ENCODE measurements around the gene POFUT2. TPM values are rescaled to one million over a fixed set of nuclear protein-coding genes. Genes with fewer than 3 reads are reported as not detected.

Gene POFUT2
- total and polyA plus RNA-seq, 2 donors from 2014 or later: 18.3 to 30.2 TPM

- intact Hi-C loops (cut with DNase I): no loop called here
- DNase-seq (peak; percentile 81 to 93 (median 88)), FAIRE-seq (no peak)
- no peaks in the 10 kb centered on the region for H3K36me3 ChIP-seq (ENCODE audit: control insufficient read depth in 2 of 3, insufficient read depth in 3 of 3, low read length in 3 of 3)
- H3K27me3 ChIP-seq (ENCODE audit: control insufficient read depth, insufficient read depth, low read length): no peaks in the 10 kb centered on the region
- peaks cover 5 to 16% (median 6%) of the 10 kb centered on the region in 3 donors for H3K4me1 ChIP-seq (ENCODE audit: control insufficient read depth in 2 of 3, insufficient read depth in 2 of 3, low read depth in 1 of 3, low read length in 3 of 3)
- H3K9ac ChIP-seq (ENCODE audit: low read length in 3 of 3): no peak overlapping the region
- H3K27ac ChIP-seq (ENCODE audit: low read depth in 2 of 2, low read length in 2 of 2): peak overlapping the region; percentile 80 to 83
- H3K9me3 ChIP-seq (ENCODE audit: control insufficient read depth in 2 of 3, insufficient read depth in 1 of 3, low read length in 3 of 3): no peaks in the 10 kb centered on the region
- no peak overlapping the region for H3K4me3 ChIP-seq (ENCODE audit: low read length in 3 of 3)
- TF ChIP-seq CTCF (IDR thresholded peaks at IDR 0.05; ENCODE audit: borderline replicate concordance, extremely low read depth, insufficient read depth): no peak
These were observed 42.5 kb upstream of the POFUT2 start for GRCh38 chr21:45330075-45330781.

- H3K9me3 ChIP-seq (ENCODE audit: control insufficient read depth in 2 of 3, insufficient read depth in 1 of 3, low read length in 3 of 3): no peaks in the 10 kb centered on the region
- no peak for FAIRE-seq
- H3K9ac ChIP-seq (ENCODE audit: low read length in 3 of 3): peak overlapping the region in 1 of 3 donors; percentile 47
- H3K4me1 ChIP-seq (ENCODE audit: control insufficient read depth in 2 of 3, insufficient read depth in 2 of 3, low read depth in 1 of 3, low read length in 3 of 3): peaks cover 5 to 20% (median 6%) of the 10 kb centered on the region in 3 donors
- DNase-seq: peak in 4 of 5 donors; percentile 66 to 93 (median 73)
- no peak for TF ChIP-seq CTCF (IDR thresholded peaks at IDR 0.05; ENCODE audit: borderline replicate concordance, extremely low read depth, insufficient read depth)
- H3K4me3 ChIP-seq (ENCODE audit: low read length in 3 of 3): peak overlapping the region in 1 of 3 donors; percentile 30
- no peaks in the 10 kb centered on the region for H3K36me3 ChIP-seq (ENCODE audit: control insufficient read depth in 2 of 3, insufficient read depth in 3 of 3, low read length in 3 of 3)
- H3K27me3 ChIP-seq (ENCODE audit: control insufficient read depth, insufficient read depth, low read length): no peaks in the 10 kb centered on the region
- intact Hi-C loops (cut with DNase I): no loop called here
- peak overlapping the region; percentile 80 to 83 for H3K27ac ChIP-seq (ENCODE audit: low read depth in 2 of 2, low read length in 2 of 2)
These were observed 41.8 kb upstream of the POFUT2 start for GRCh38 chr21:45329261-45330074.

GRCh38 chr21:45328198-45329091 lies 40.8 kb upstream of the POFUT2 start:
- peak overlapping the region in 1 of 3 donors; percentile 30 for H3K4me3 ChIP-seq (ENCODE audit: low read length in 3 of 3)
- no peak for TF ChIP-seq CTCF (IDR thresholded peaks at IDR 0.05; ENCODE audit: borderline replicate concordance, extremely low read depth, insufficient read depth)
- intact Hi-C loops (cut with DNase I): no loop called here
- H3K4me1 ChIP-seq (ENCODE audit: control insufficient read depth in 2 of 3, insufficient read depth in 2 of 3, low read depth in 1 of 3, low read length in 3 of 3): peaks cover 5 to 24% (median 6%) of the 10 kb centered on the region in 3 donors
- H3K27me3 ChIP-seq (ENCODE audit: control insufficient read depth, insufficient read depth, low read length): no peaks in the 10 kb centered on the region
- no peaks in the 10 kb centered on the region for H3K36me3 ChIP-seq (ENCODE audit: control insufficient read depth in 2 of 3, insufficient read depth in 3 of 3, low read length in 3 of 3)
- H3K9ac ChIP-seq (ENCODE audit: low read length in 3 of 3): peak overlapping the region in 1 of 3 donors; percentile 47
- H3K9me3 ChIP-seq (ENCODE audit: control insufficient read depth in 2 of 3, insufficient read depth in 1 of 3, low read length in 3 of 3): no peaks in the 10 kb centered on the region
- peak overlapping the region; percentile 80 to 83 for H3K27ac ChIP-seq (ENCODE audit: low read depth in 2 of 2, low read length in 2 of 2)
- DNase-seq (peak in 3 of 5 donors; percentile 54 to 76 (median 69)), FAIRE-seq (no peak)
